Right cardiac atrium (tissue), 5 donors: Measurements from ENCODE around the gene LRIG3. TPM values are rescaled to one million over a fixed set of nuclear protein-coding genes. Genes with fewer than 3 reads are reported as not detected.
A peak's percentile ranks its signal among the peaks of the same experiment; 100 is the strongest.

ENCODE experiments used
- ATAC-seq, 2 donors: fragments of 200-7000 bp; cut with Tn5 transposase; one replicate each; pipeline versions ENCODE4 v1.8.0 to v1.9.1; 2020; ENCODE audit warnings: moderate library complexity in 2 of 2, mild to moderate bottlenecking in 1 of 2
- DNase-seq, 3 donors: peaks; one replicate each; pipeline ENCODE4 v3.0.0-alpha.2; 2020
- H3K27ac ChIP-seq: one replicate; pipeline ENCODE4 v1.5.1; 2013; ENCODE audit warnings: mild to moderate bottlenecking, low read length, control low read depth, moderate library complexity
- H3K27me3 ChIP-seq: one replicate; pipeline ENCODE4 v1.6.1; 2013; ENCODE audit not compliant: control insufficient read depth, insufficient read depth
- H3K4me1 ChIP-seq: one replicate; pipeline ENCODE4 v1.6.1; 2013; ENCODE audit warnings: low read length; ENCODE audit not compliant: control insufficient read depth, insufficient read depth
- H3K4me3 ChIP-seq: one replicate; pipeline ENCODE4 v1.5.1; 2013; ENCODE audit warnings: low read length, control low read depth
- H3K9me3 ChIP-seq: one replicate; pipeline ENCODE4 v1.6.1; 2013; ENCODE audit warnings: low read length; ENCODE audit not compliant: control insufficient read depth
- WGBS: extraction: QIAGEN DNeasy Blood & Tissue Kit; methylation state at CpG from one replicate; pipeline ENCODE4 v1.1.7; 2013; 5-methylcytosine and 5-hydroxymethylcytosine counted together
- intact Hi-C, 4 donors: fragments of 100-400 bp; cut with DNase I; formaldehyde crosslinking; loops; one replicate each; pipeline versions ENCODE4 v1.11.0 to v1.14.0; 2022 to 2023
- long read RNA-seq, 4 donors: library from polyadenylated mRNA; unstranded; transcript quantifications; one replicate each; pipeline ENCODE4 v2.0.0, GENCODE V29; 2020 to 2021
- polyA plus RNA-seq: library from polyadenylated mRNA; stranded (reverse); fragments of 200-250 nt; gene quantifications from one replicate; pipeline ENCODE4 v1.2.3, GENCODE V29; 2013
- total RNA-seq, 4 donors: library from RNA; stranded (reverse); fragmentation: NEBNext Ultra II Directional; extraction: Animal tissue kit (Norgen Biotek cat#: 25700); gene quantifications; one replicate each; pipeline ENCODE4 v1.2.1, GENCODE V29; 2021
- donor health status: healthy with polysubstance abuse.
- donor health status: DM: no; HTN: yes; CAD: no.
- donor health status: DM: no; HTN: no; CAD: no.
- donor health status: DM: no; HTN: yes; CAD: no; lungs with severe emphysema.
- donor health status: DM: yes; HTN: yes; CAD: no.

Gene LRIG3
- 10 to 100 TPM in 3 of 4 donors, 1 to 10 TPM in 1; 8.7 to 22.7 (median 12.2) TPM for total RNA-seq
- 3.0 TPM for polyA plus RNA-seq
- long read RNA-seq, donor 1, full-length matches to known transcripts, result 13 of 16 reads
- long read RNA-seq, donor 1, partial matches to known transcripts, result 1 of 16 reads
- long read RNA-seq, donor 1, other reads (novel, unspliced or antisense), result 2 of 16 reads
- long read RNA-seq, donor 2, full-length matches to known transcripts, result 5 of 5 reads
- long read RNA-seq, donor 2, partial matches to known transcripts, result 0 of 5 reads
- long read RNA-seq, donor 2, other reads (novel, unspliced or antisense), result 0 of 5 reads
- long read RNA-seq, donor 3, full-length matches to known transcripts, result 24 of 33 reads
- long read RNA-seq, donor 3, partial matches to known transcripts, result 2 of 33 reads
- long read RNA-seq, donor 3, other reads (novel, unspliced or antisense), result 7 of 33 reads
- long read RNA-seq, donor 4, full-length matches to known transcripts, result 10 of 12 reads
- long read RNA-seq, donor 4, partial matches to known transcripts, result 1 of 12 reads
- long read RNA-seq, donor 4, other reads (novel, unspliced or antisense), result 1 of 12 reads

- peak within 1 kb of the TSS; percentile 82 for H3K4me3 ChIP-seq
- H3K27ac ChIP-seq, result peak within 1 kb of the TSS; percentile 76
- intact Hi-C loops, result no loop called here
- peak; percentile 93 to 97 (median 96) for DNase-seq
- WGBS, result under 1% methylated on average over 80 of the region's 80 CpGs
- H3K27me3 ChIP-seq, result no peaks in the 10 kb centered on the region
- ATAC-seq, result peak; percentile 97
- no peaks in the 10 kb centered on the region for H3K9me3 ChIP-seq
- no peaks in the 10 kb centered on the region for H3K4me1 ChIP-seq
These were observed at the start of gene LRIG3 for GRCh38 chr12:58920102-58920960. TSS of gene LRIG3 (minus strand) at chr12:58920504. CDS start at chr12:58920235, 269 bp downstream.

- 85% methylated on average over 2 of the region's 2 CpGs for WGBS
- DNase-seq (no peak), ATAC-seq (no peak)
- intact Hi-C loops, result no loop called here
- no peak overlapping the region for H3K4me3 ChIP-seq
- no peak overlapping the region for H3K27ac ChIP-seq
- no peaks in the 10 kb centered on the region for H3K27me3 ChIP-seq
- no peaks in the 10 kb centered on the region for H3K4me1 ChIP-seq
- no peaks in the 10 kb centered on the region for H3K9me3 ChIP-seq
These were observed 48.9 kb upstream of the LRIG3 start for GRCh38 chr12:58969237-58969636.

- ATAC-seq (no peak), DNase-seq (no peak)
- intact Hi-C loops, result no loop called here
- Histone ChIP-seq H3K4me1 (no peaks in the 10 kb centered on the region), H3K27me3 (no peaks in the 10 kb centered on the region), H3K9me3 (no peaks in the 10 kb centered on the region), H3K4me3 (no peak overlapping the region), H3K27ac (no peak overlapping the region)
- 78% methylated on average over 4 of the region's 4 CpGs for WGBS
These were observed 47.3 kb upstream of the LRIG3 start for GRCh38 chr12:58967561-58967960.

GRCh38 chr12:58966939-58967338 lies 46.6 kb upstream of the LRIG3 start:
- no peak for DNase-seq
- H3K4me3 ChIP-seq, result no peak overlapping the region
- intact Hi-C loops, result no loop called here
- no peaks in the 10 kb centered on the region for H3K4me1 ChIP-seq
- 93% methylated on average over 2 of the region's 2 CpGs for WGBS
- no peaks in the 10 kb centered on the region for H3K27me3 ChIP-seq
- ATAC-seq, result no peak
- no peak overlapping the region for H3K27ac ChIP-seq
- no peaks in the 10 kb centered on the region for H3K9me3 ChIP-seq

GRCh38 chr12:58965568-58965967 lies 45.3 kb upstream of the LRIG3 start:
- Histone ChIP-seq H3K4me1 (no peaks in the 10 kb centered on the region), H3K4me3 (no peak overlapping the region), H3K27me3 (no peaks in the 10 kb centered on the region), H3K27ac (no peak overlapping the region), H3K9me3 (no peaks in the 10 kb centered on the region)
- intact Hi-C loops, result no loop called here
- no peak for ATAC-seq
- DNase-seq, result no peak
- WGBS, result 96% methylated on average over 3 of the region's 3 CpGs

- WGBS, result 69% methylated on average over 1 of the region's 1 CpG
- Histone ChIP-seq H3K9me3 (no peaks in the 10 kb centered on the region), H3K4me3 (no peak overlapping the region), H3K27me3 (no peaks in the 10 kb centered on the region), H3K4me1 (no peaks in the 10 kb centered on the region), H3K27ac (no peak overlapping the region)
- intact Hi-C loops, result no loop called here
- no peak for DNase-seq
- no peak for ATAC-seq
These were observed 43.5 kb upstream of the LRIG3 start for GRCh38 chr12:58963844-58964243.

GRCh38 chr12:58961906-58962305 lies 41.6 kb upstream of the LRIG3 start:
- no peak for DNase-seq
- no peaks in the 10 kb centered on the region for H3K9me3 ChIP-seq
- H3K27me3 ChIP-seq, result no peaks in the 10 kb centered on the region
- no peak for ATAC-seq
- no peak overlapping the region for H3K27ac ChIP-seq
- 67% methylated on average over 4 of the region's 4 CpGs for WGBS
- H3K4me1 ChIP-seq, result no peaks in the 10 kb centered on the region
- intact Hi-C loops, result no loop called here
- no peak overlapping the region for H3K4me3 ChIP-seq

- no peaks in the 10 kb centered on the region for H3K27me3 ChIP-seq
- H3K27ac ChIP-seq, result no peak overlapping the region
- no peaks in the 10 kb centered on the region for H3K4me1 ChIP-seq
- 61% methylated on average over 3 of the region's 3 CpGs for WGBS
- no peaks in the 10 kb centered on the region for H3K9me3 ChIP-seq
- no peak for ATAC-seq
- intact Hi-C loops, result no loop called here
- no peak for DNase-seq
- H3K4me3 ChIP-seq, result no peak overlapping the region
These were observed 40.9 kb upstream of the LRIG3 start for GRCh38 chr12:58961166-58961565.

- H3K27me3 ChIP-seq, result no peaks in the 10 kb centered on the region
- no peaks in the 10 kb centered on the region for H3K9me3 ChIP-seq
- no peak overlapping the region for H3K27ac ChIP-seq
- ATAC-seq (no peak), DNase-seq (no peak)
- 77% methylated on average over 1 of the region's 1 CpG for whole genome bisulfite sequencing
- no peak overlapping the region for H3K4me3 ChIP-seq
- intact Hi-C loops, result no loop called here
- no peaks in the 10 kb centered on the region for H3K4me1 ChIP-seq
These were observed 39.5 kb upstream of the LRIG3 start for GRCh38 chr12:58959639-58960300.

GRCh38 chr12:58957298-58957697 lies 37.0 kb upstream of the LRIG3 start:
- no peaks in the 10 kb centered on the region for H3K27me3 ChIP-seq
- 87% methylated on average over 4 of the region's 4 CpGs for WGBS
- no peak overlapping the region for H3K4me3 ChIP-seq
- H3K4me1 ChIP-seq, result no peaks in the 10 kb centered on the region
- intact Hi-C loops, result no loop called here
- DNase-seq, result no peak
- no peak for ATAC-seq
- H3K27ac ChIP-seq, result no peak overlapping the region
- no peaks in the 10 kb centered on the region for H3K9me3 ChIP-seq
